NCI-H146 (cell line): ENCODE results near the gene COL25A1.
A peak's percentile ranks its signal among the peaks of the same experiment; 100 is the strongest.

Source experiments
- DNase-seq: peaks from one replicate; lab custom pipeline; 2025; lab: John Stamatoyannopoulos, UW

The COL25A1 gene

DNA sequence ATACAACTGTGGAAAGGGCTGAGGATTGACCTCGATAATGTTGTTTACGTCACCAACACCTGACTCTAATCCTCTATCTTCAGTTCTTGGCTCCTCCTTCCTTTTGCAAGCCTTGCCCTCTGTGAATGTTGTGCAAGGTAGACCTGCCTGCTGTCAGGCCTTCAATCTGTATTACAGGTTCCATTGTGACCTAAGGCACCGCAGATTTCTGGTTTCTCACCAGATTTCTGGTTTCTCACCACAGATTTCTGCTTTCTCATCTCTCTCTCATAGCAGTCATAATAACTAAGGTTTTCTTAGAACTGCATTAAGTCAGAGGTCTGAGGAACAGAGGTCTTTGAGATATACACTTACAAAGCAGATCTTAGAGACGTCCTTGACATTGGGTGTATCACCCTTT is 488.1 kb downstream of the COL25A1 start:
- no peak for DNase-seq

DNA sequence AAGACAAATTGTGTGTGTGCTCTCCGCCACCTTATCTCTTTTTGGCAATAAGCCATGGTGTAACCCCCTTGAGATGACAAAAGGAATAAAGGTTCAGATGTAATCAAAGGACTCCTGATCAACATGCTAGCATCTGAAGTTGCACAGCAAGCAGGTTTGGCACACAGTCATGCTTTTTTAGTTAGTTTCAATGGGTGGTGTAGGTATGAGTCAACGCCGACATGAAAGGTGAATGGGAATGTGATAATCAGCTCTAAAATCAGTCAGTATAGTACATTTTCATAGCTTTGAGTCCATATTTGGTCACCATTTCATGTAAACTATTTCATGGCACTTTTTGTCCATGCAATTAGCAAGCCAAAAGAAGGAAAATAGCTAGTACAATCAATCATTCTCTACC is 489.2 kb downstream of the COL25A1 start:
- DNase-seq: no peak

DNA sequence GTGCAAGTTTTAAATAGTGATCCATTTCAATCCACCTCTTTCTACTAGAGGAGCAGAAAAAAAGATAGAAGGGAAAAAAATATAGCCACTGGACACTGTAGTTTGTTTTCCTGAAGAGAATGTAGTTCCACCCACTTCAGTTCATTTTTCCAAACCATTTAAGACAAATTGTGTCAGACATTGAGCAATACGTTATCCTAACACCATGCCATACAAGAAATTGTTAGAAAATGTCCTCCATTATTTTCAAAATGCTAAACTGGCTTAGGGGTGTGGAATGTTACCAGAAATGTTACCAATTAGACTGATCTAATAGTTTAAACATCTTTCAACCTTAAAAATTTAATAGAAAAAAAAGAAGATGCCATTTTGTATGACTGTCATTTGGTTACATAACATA is 491.0 kb downstream of the COL25A1 start:
- no peak for DNase-seq

DNA sequence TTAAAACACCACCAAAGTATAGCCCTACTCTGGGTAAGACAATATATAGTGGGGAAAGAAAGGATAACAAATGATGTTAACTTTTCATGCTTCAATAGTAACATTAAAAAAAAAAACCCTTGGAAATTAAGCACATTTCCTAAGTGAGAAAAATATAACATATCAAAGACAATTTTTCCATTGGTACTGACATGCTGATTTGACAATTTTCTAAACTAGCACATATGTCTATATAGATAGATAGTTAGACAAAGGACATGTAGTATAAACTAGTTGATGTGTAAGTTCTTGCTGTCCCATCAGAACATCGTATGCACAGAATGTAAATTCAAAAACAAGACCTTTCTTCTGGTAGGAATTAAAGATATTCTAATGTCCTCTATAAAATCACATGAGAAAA is 492.4 kb downstream of the COL25A1 start:
- DNase-seq: no peak

DNA sequence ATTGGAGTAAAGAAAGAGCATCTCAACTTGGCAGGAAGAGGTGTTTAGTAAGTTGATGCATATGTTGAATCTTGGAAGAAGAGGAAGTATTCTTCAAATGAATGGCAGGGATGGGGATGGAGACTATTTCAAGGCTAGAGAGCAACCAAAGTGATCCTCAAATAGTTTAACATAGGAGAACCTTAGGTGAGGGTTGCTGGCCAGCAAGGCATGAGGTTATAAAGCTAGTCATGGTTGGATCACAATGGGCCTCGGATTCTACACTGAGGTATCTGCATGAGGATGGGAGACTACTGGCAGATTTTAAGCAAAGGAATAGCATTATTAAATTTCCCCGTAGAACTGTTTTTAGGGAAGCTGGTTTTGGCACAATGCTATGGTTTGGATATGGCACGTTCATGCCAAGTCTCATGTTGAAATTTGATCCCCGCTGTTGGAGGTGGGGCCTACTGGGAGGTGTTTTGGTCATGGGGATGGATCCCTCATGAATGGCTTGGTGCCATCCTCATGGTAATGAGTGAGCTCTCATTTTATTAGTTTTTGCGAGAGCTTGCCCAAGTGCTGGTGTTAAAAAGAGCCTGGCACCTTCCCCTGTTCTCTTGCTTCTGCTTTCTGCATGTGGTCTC is 497.7 kb downstream of the COL25A1 start:
- DNase-seq: no peak

DNA sequence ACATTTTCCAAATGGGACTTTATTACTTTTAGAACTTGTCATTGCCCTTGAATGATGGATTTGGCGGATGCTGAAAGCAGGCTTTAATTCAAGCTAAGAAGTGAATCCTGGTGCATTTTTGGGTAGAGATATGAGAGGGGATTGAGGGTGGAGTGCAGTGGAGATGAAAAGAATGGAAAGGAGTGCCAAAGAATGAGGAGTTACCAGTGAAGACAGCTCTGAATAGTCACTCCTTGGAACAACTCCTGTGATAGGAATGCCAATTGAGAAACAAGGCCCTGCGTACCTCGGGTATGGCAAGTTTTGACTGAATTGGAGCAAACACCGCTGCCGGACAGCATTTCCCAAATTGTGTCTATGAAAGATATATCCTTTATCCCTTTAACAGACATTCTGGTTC is 503.2 kb downstream of the COL25A1 start:
- DNase-seq: no peak

DNA sequence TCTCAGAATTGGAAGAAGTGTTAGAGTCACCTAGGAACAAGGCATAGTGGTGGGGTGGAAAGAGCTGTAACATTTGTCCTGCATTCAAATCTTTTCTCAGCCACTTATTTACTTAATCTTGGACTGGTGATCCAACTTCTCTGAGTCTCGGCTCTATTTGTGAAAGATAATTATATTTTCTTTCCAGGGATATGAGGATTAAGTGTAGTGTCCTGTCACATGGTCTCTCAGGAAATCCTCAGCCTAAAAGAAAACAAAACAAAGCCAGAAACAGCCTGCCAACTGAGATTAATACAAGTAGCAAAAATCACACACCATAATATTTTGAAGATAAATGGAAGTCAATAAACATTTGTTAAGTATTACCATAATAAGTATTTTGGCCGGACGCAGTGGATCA is 506.3 kb downstream of the COL25A1 start:
- DNase-seq: no peak

DNA sequence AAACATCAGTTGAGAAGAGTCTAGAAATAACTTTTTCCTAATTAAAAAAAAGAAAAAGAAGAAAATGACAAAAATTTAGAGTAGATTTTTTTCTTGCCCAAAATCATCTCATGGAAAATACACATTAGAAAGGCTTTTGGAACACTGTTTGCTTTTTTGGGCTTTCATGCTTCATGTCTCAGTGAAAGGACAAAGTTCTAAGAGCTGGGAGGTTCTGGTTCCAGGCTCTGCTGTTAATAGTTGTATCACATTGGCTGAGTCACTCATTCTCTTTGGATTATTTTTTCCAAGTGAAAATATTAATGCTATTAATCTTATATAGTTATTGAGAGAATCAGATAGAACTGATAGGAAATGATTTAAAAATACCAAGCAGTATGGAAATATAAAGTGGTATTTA is 506.7 kb downstream of the COL25A1 start:
- no peak for DNase-seq

DNA sequence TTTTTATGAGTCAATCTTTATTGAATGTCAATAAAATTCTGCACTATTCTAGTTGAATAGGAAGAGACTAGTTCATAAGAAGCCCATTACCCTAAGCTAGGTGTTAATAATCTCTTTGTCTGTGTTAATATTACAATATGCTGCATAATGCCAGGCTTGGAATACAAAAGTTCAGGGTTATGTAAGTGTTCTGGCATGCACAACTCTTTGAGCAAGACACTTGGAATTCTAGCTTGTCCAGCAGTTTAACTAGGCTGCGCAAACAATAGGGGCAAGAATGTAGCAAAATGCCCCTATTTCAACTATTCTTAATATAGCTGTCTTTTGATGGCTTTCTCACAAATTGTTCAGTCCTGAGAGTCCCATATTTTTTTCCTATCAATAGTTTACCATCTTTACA is 508.3 kb downstream of the COL25A1 start:
- no peak for DNase-seq

DNA sequence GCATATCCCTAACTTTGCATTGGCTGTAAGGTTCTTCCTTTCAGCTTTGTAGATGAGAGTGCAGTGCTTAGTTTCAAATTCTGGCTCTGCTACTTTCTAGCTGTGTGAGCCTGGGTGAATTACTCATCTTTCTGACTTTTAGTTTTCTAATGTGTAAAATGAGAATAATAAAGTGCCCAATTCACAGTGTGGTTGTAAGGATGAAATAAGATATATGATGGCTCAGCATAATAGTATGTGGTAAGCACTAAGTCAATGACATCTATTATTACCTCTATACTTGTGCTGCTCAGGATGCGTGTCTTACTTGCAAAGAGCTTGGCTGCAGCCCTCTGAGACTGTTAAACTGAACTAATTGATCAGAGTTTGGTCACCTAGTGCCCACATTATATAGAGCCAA is 509.0 kb downstream of the COL25A1 start:
- no peak for DNase-seq

DNA sequence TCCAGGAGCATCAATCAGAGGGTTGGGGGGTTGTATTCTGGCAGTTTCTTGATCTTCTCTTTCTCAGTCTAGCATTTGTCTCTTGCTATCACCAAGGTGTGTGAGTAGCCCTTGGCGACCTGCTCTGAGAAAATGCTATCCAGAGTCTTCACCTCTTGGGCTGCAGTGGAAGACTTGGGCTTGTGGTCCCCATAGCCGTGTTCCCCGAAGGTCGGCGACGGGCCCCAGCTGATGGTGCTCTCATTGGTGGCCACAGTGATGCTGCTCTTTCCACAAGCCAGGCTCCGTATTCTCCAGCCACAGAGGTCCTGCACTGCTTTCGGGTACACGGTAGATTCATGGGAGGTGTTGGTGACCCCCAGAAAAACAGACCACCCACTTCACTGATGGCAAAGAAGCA is 513.7 kb downstream of the COL25A1 start:
- no peak for DNase-seq

DNA sequence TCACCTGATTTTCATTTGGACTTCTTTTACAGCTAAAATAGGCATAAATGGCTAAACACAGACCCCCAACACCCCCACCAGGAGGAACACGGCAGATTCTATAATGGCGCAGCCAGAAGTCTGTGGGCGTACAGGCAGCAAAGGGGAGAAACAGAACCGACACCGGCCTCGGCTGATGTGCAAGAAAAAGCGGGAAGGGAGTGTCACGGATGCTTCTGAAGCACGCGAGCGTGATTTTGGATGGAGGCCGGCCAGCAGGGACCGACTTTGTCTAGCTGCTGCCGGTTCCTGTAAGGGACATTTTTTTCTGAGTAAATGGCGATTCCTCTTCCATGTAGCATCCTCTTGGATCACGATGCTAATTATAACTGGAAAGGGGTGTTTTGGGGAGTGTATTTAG is 514.7 kb downstream of the COL25A1 start:
- no peak for DNase-seq

DNA sequence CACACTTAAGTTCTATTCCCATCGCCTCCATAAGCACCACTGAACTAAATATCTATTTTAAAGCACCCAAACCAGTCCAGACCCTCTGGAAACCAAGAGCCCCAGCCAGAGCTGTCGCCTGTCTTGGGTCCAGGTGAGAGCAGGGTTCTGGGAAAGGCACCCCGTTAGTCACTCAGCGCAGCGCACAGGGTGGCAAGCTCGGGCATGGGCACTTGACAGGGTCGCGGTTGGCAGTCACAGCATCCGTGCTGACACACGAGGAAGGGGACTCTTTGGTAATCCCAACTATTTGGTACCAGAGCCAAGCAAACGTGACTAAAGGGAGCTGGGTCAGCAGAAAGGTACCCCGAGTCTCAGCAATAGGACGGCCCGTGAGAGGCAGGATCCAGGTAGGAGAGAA is 515.4 kb downstream of the COL25A1 start:
- no peak for DNase-seq

DNA sequence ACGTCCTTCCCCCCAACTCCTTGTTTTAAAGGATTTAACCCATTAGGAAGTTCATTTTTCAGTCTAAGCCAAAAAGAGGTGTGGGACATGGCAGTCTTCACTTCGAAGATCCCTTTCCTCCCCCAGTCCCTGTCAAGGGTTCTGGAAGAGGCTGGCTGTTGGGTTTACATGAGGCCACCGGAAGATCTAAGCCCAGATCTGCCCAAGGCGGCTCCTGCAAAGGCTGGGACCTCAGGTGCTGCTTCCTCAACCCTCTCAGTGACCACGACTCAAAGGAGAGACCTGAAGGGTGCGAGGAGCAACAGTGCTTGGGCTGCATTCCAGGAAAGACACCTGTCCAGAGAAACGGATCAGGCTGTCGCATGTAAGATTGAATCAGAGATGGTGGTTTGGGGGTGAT is 516.1 kb downstream of the COL25A1 start:
- DNase-seq: no peak

DNA sequence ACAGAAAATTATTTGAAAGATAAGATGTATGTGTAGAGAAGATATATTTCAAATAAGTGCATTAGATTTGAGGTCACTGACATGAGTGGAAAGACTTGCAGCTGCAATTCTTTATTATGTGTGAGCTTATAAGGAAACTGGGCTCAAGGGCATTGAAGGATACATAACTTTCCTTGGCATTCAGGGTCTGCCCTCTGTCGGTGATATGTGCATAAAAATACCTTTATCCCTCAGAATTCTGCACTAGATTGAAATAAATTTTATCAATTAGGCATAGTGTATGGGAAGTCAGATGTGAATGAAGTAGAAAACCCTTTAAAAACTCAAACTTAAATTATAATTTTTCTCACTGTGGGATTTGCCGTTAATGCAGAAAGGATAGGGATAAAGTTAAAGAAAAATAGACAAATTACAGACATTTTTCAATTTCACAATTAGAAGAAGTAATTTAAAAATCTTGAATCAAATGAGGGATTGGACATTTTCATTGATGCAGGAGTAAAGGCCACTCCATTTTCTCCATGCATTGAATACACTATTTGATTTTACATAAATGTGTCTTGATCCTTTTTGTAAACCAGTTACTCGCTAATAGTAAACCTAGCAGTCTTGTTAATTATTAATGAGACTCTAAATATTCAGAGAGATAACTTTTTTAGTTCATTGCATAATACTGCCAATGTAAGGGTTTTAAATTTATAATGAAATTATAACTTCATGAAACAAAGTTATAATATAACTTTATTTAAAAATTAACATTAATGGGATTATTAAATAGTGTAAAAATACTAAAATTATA is 518.6 kb downstream of the COL25A1 start:
- DNase-seq: peak; percentile 0

DNA sequence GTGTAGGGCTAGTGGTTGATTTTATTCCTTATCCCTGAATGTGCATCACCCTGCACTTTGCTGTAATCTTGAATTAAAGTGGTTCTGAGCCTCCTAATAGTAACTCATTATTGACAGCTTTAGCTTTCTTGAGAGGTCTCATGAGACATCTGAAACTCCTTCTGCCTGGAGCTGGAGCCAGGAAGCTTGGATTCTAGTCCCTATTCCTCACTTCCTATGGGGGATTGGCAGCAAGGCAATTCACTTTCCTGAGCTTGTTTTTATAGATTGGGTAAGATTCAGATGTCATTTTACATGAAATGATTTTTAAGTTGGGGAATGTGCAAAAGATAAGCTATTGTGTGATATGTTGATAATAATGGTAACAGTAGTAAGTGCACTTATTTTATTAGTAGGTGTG is 522.5 kb downstream of the COL25A1 start:
- DNase-seq: no peak

DNA sequence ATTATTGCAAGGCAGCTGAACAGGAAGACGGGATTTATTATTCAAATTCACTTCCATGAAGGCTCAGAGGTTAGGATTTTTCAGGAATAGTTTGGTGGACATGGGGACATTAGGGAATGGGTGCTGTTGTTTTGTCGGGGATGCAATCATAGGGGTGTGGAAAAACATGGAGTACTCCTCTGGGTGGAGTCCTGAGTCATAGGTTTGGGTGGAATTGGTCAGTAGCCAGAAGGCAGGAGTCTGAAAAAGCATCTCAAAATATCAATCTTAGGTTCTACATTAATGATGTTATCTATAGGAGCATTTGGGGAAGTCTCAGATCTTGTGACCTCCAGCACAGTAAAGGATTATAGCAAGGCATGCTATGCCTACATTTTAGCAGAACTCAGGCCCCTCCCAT is 525.1 kb downstream of the COL25A1 start:
- DNase-seq: no peak

DNA sequence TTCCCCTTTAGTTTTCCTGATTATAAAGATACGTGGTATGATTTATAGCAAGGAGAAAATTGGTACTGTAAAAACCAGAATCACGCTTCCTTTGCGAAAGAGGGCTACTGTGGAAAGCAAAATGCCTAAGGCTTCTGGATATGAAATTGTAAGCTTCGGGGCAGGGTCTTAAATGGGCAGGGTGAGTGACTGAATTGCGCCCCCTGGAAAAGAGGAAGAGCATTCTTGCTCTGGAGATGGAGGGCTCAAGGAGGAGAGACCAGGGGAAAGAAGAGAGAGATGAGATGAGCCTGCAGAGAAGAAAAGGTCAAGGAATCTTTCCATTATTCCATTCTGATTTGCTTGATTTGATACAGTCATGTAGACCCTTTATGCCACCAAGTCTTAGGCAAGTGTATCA is 526.5 kb downstream of the COL25A1 start:
- no peak for DNase-seq

DNA sequence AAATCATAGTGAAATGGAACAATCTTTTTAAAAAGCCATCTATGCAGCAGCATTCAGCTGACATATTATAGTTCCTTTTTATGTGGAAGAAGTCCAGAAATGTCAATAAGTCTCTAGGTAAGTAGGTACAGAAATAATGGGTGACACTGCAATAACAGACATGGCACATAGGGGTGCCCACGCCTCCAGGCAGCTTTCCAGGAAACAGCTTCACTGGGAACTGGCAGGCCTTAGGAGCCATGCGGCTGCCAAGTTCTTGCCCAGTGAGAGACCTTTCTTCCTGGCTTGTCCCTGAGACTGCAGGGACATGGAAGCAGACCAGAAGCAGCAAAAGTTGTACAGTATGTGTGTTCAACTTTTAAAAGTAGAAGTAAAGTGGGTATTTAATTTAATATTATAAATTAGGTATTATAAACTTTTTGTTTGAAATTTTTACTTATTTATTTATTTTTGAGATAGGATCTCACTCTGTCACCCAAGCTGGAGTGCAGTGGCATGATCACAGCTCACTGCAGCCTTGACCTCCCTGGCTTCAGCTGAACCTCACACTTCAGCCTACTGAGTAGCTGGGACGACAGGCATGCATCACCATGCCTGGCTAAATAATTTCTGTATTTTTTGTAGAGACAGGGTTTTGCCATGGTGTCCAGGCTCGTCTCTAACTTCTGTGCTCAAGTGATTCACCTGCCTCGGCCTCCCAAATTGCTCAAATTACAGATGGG is 527.5 kb downstream of the COL25A1 start:
- DNase-seq: no peak

DNA sequence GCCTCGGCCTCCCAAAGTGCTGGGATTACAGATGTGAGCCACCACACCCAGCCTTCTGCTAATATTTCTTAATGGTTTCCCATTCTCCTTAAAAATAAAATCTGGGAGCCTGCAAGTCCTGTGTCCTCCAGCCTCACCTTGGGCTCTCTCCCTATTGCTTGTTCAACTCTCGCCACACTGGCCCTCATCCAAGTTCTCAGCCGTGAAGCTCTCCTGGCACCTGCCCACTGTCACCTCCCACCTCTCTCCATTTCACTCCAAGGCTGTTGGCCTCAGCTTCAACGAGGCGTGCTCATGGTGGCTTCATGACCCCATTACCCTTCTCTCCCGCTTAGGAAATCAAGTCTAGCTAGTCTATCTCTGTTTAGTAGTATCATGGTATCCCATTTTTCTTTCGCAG is 530.1 kb downstream of the COL25A1 start:
- no peak for DNase-seq

DNA sequence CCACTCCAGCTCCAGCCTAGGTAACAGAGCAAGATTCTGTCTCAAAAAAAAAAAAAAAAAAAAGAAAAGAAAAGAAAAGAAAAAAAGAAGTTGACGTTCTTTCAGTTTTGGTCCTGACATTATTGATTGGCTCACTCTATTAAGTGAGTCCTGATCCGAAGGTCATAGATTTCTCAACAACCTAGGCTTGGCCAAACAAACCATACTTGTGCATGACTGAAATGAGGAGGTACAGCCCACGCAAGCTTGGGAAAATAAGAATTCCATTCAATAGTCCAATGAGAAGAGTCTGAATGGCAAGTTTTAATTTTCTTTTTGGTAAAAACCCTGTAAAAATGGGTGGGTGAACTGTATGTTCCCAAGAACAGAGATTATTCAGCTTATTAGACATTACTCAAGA is 536.4 kb downstream of the COL25A1 start:
- DNase-seq: no peak

DNA sequence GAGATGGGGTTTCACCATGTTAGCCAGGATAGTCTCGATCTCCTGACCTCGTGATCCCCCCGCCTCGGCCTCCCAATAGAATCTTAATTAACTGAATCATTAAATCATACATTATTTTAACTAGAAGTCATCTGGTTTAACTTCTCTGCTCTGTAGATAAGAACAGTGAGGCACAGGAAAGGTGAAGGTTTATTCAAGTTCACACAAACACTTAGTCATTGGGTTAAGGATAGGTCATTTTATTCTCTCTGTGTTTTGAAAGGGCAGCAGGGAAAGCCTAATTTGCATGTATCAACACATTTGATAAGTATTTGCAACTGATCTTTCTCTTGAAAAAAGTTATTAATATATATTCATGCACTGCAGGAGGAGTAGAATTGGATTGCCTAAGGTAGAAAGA is 538.5 kb downstream of the COL25A1 start:
- no peak for DNase-seq

DNA sequence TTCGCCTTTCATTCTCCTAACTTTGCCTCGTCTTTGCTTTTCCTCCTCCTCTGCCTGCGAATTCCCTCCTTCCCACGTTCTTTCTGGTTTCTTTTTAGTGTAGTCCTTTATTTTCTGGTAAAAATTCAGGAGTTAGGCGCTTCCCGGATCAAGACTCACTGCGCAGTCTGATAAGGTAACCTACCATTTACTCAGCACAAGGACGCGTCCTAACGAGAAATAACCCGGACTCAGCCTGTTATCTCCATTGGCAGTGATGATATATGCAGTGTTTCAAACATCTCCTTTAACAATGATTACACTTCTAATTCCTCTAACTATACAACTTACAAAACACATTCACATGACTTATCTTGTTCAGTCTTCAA is 539.2 kb downstream of the COL25A1 start:
- DNase-seq: no peak
